Chondrocyte (in vitro differentiated cells): ENCODE measurements around the gene NOG. TPM values are rescaled to one million over a fixed set of nuclear protein-coding genes. Genes with fewer than 3 reads are reported as not detected.

Experiments used
- DNase-seq: peaks from one replicate; pipeline ENCODE4 v3.0.0; 2021; ENCODE audit warnings: mixed read lengths, low spot score
- H3K27ac Mint-ChIP-seq: one replicate; pipeline ENCODE4 v1.8.0; 2021; ENCODE audit warnings: mild to moderate bottlenecking, moderate library complexity, mixed read lengths; ENCODE audit not compliant: unreplicated experiment
- H3K27me3 Mint-ChIP-seq: 2 replicates; pipeline ENCODE4 v1.8.0; 2021; ENCODE audit warnings: low read depth, mixed read lengths
- H3K36me3 Mint-ChIP-seq: 2 replicates; pipeline ENCODE4 v1.8.0; 2021; ENCODE audit warnings: low read depth, mixed read lengths
- H3K4me1 Mint-ChIP-seq: 2 replicates; pipeline ENCODE4 v1.8.0; 2021; ENCODE audit warnings: low read depth, mild to moderate bottlenecking, mixed read lengths
- H3K4me3 Mint-ChIP-seq: one replicate; pipeline ENCODE4 v1.8.0; 2021; ENCODE audit warnings: mild to moderate bottlenecking, moderate library complexity, mixed read lengths; ENCODE audit not compliant: unreplicated experiment
- H3K9me3 Mint-ChIP-seq: 2 replicates; pipeline ENCODE4 v1.8.0; 2021; ENCODE audit warnings: low read depth, mixed read lengths
- CTCF ChIP-seq: fragments of 200-600 bp; sonication (generic); IDR thresholded peaks from 2 replicates; pipeline ENCODE4 v1.5.0; 2021; ENCODE audit warnings: antibody characterized with exemption, mild to moderate bottlenecking, moderate library complexity
- total RNA-seq: library from RNA; stranded (reverse); gene quantifications from 3 replicates; pipeline ENCODE4 v1.2.1, GENCODE V29; 2021

Gene NOG
- total RNA-seq, 1 donor from 2014 or later, result 1.4 TPM

DNA sequence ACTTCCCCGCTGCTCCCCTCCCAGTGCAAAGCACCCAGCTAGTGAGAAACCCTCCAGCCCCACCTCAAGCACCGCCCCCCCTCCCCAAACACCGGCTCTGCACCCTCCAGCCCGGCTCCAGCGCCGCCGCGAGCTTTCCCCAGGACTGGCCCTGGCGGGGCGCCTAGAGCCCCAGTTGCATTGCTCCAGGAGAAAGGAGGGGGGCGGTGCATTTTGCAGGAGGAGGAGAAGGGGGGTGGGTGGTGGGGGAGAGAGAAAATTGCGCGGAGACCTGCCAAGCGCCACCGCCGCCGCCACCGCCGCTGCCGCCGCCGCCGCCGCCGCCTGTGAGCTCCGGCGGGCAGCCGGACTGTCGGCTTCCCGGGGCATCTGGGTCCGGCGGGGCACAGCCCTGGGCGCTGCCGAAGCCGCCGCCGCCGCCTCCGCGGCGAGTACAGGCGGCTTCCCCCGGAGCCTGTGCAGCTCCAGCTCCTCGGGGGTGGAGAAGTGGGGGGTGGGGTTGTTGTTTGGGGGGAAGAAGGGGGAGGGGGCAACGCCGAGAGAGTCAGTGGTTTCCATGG is 333 bp upstream of the NOG start:
- Mint-ChIP-seq H3K9me3 (no peaks in the 10 kb centered on the region), H3K36me3 (no peaks in the 10 kb centered on the region), H3K27ac (no peak overlapping the region), H3K4me1 (peaks cover 35% of the 10 kb centered on the region), H3K4me3 (peak overlapping the region; percentile 72), H3K27me3 (peaks cover 44% of the 10 kb centered on the region)
- no peak for DNase-seq
- no peak for TF ChIP-seq CTCF

DNA sequence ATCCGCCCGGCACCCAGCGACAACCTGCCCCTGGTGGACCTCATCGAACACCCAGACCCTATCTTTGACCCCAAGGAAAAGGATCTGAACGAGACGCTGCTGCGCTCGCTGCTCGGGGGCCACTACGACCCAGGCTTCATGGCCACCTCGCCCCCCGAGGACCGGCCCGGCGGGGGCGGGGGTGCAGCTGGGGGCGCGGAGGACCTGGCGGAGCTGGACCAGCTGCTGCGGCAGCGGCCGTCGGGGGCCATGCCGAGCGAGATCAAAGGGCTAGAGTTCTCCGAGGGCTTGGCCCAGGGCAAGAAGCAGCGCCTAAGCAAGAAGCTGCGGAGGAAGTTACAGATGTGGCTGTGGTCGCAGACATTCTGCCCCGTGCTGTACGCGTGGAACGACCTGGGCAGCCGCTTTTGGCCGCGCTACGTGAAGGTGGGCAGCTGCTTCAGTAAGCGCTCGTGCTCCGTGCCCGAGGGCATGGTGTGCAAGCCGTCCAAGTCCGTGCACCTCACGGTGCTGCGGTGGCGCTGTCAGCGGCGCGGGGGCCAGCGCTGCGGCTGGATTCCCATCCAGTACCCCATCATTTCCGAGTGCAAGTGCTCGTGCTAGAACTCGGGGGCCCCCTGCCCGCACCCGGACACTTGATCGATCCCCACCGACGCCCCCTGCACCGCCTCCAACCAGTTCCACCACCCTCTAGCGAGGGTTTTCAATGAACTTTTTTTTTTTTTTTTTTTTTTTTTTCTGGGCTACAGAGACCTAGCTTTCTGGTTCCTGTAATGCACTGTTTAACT is 1.0 kb downstream of the NOG start:
- peak; percentile 33 for TF ChIP-seq CTCF
- Mint-ChIP-seq H3K9me3 (no peaks in the 10 kb centered on the region), H3K27me3 (peaks cover 36% of the 10 kb centered on the region), H3K27ac (no peak overlapping the region), H3K36me3 (no peaks in the 10 kb centered on the region), H3K4me1 (peaks cover 42% of the 10 kb centered on the region), H3K4me3 (peak overlapping the region; percentile 56)
- no peak for DNase-seq

GRCh38 chr17:56595108-56595418 is 1.6 kb downstream of the NOG start:
- TF ChIP-seq CTCF, result no peak

GRCh38 chr17:56595831-56596690 is 2.6 kb downstream of the NOG start:
- DNase-seq, result no peak
- Mint-ChIP-seq H3K4me1 (peaks cover 42% of the 10 kb centered on the region), H3K9me3 (no peaks in the 10 kb centered on the region), H3K36me3 (no peaks in the 10 kb centered on the region), H3K27ac (no peak overlapping the region), H3K4me3 (peak overlapping the region; percentile 56), H3K27me3 (peaks cover 22% of the 10 kb centered on the region)
- no peak for TF ChIP-seq CTCF

More at GRCh38 chr17:56595108-56595418, 1.6 kb downstream of the NOG start:
- H3K4me1 Mint-ChIP-seq, result peaks cover 42% of the 10 kb centered on the region
- no peaks in the 10 kb centered on the region for H3K36me3 Mint-ChIP-seq
- no peaks in the 10 kb centered on the region for H3K9me3 Mint-ChIP-seq
- peaks cover 30% of the 10 kb centered on the region for H3K27me3 Mint-ChIP-seq
- H3K4me3 Mint-ChIP-seq, result peak overlapping the region; percentile 49
- no peak overlapping the region for H3K27ac Mint-ChIP-seq
- DNase-seq, result no peak
